NK-92 treated with Interleukin-12 subunit alpha and Interleukin-12 subunit beta, amount 100 ng/mL, for 24 hours (cell line): ENCODE data around the gene IWS1.
"Not testable (repeated sequence)": the region's sequence is repeated elsewhere in the genome, so short reads cannot be mapped to it uniquely, and the experiment has no call there.

Source experiments
- DNase-seq: peaks from one replicate; lab custom pipeline; 2025; lab: John Stamatoyannopoulos, UW

IWS1 gene

GRCh38 chr2:127454595-127455565 lies 71.4 kb downstream of the IWS1 start:
- no peak for DNase-seq

- no peak for DNase-seq
Measured at GRCh38 chr2:127453392-127454171, 72.7 kb downstream of the IWS1 start.

- no peak for DNase-seq
Measured at GRCh38 chr2:127453013-127453391, 73.3 kb downstream of the IWS1 start.

GRCh38 chr2:127452423-127452822 lies 73.9 kb downstream of the IWS1 start:
- not testable (repeated sequence) for DNase-seq

GRCh38 chr2:127451981-127452380 lies 74.3 kb downstream of the IWS1 start:
- DNase-seq, result no peak

GRCh38 chr2:127449898-127450297 lies 76.4 kb downstream of the IWS1 start:
- DNase-seq, result no peak

- no peak for DNase-seq
Measured at GRCh38 chr2:127449414-127449813, 76.9 kb downstream of the IWS1 start.

- DNase-seq, result no peak
Measured at GRCh38 chr2:127448526-127448925, 77.8 kb downstream of the IWS1 start.

GRCh38 chr2:127439343-127439742 lies 86.9 kb downstream of the IWS1 start:
- no peak for DNase-seq

- DNase-seq, result no peak
Measured at GRCh38 chr2:127437781-127438726, 88.2 kb downstream of the IWS1 start.

- DNase-seq, result no peak
Measured at GRCh38 chr2:127437056-127437455, 89.2 kb downstream of the IWS1 start.

- no peak for DNase-seq
Measured at GRCh38 chr2:127434515-127434914, 91.8 kb downstream of the IWS1 start.

GRCh38 chr2:127431408-127432023 lies 94.8 kb downstream of the IWS1 start:
- no peak for DNase-seq
